GOT3 (cell line): ENCODE measurements around the gene ZNF566.
"Not testable (repeated sequence)": the region's sequence is repeated elsewhere in the genome, so short reads cannot be mapped to it uniquely, and the experiment has no call there.

Source experiments
- DNase-seq: peaks from one replicate; lab custom pipeline; 2025; ENCODE audit warnings: mixed read lengths; lab: John Stamatoyannopoulos, UW

ZNF566 gene

GRCh38 chr19:36489118-36489919 lies at the start of gene ZNF566:
ZNF566 (minus strand) TSS chr19:36489561; CDS start chr19:36476557, 13,004 bp downstream.
- peak; percentile 65 for DNase-seq

- DNase-seq, result no peak
These were observed 39.7 kb upstream of the ZNF566 start for GRCh38 chr19:36528921-36529518.

- peak; percentile 68 for DNase-seq
These were observed 39.0 kb upstream of the ZNF566 start, which contains the start of gene ZNF260 for GRCh38 chr19:36528194-36528920. ZNF260 (minus strand) TSS chr19:36528271; CDS start chr19:36515238, 13,033 bp downstream.

- DNase-seq, result no peak
These were observed 38.5 kb upstream of the ZNF566 start for GRCh38 chr19:36527873-36528193.

GRCh38 chr19:36527341-36527740 lies 38.0 kb upstream of the ZNF566 start:
- DNase-seq, result no peak

GRCh38 chr19:36526581-36526980 lies 37.2 kb upstream of the ZNF566 start:
- DNase-seq, result no peak

GRCh38 chr19:36524617-36525016 lies 35.3 kb upstream of the ZNF566 start:
- no peak for DNase-seq

- DNase-seq, result no peak
These were observed 24.8 kb upstream of the ZNF566 start for GRCh38 chr19:36514012-36514612.

GRCh38 chr19:36508325-36508724 lies 19.0 kb upstream of the ZNF566 start:
- no peak for DNase-seq

GRCh38 chr19:36501973-36502372 lies 12.6 kb upstream of the ZNF566 start:
- no peak for DNase-seq

GRCh38 chr19:36497001-36497400 lies 7.6 kb upstream of the ZNF566 start:
- no peak for DNase-seq

GRCh38 chr19:36492689-36493453 lies 3.5 kb upstream of the ZNF566 start:
- peak; percentile 28 for DNase-seq

- not testable (repeated sequence) for DNase-seq
These were observed 1.5 kb upstream of the ZNF566 start for GRCh38 chr19:36490846-36491245.

GRCh38 chr19:36489920-36490415 lies 607 bp upstream of the ZNF566 start:
- DNase-seq, result no peak

GRCh38 chr19:36488846-36489117 lies 579 bp downstream of the ZNF566 start:
- no peak for DNase-seq

- DNase-seq, result no peak
These were observed 1.1 kb downstream of the ZNF566 start for GRCh38 chr19:36488118-36488845.

GRCh38 chr19:36483653-36484052 lies 5.7 kb downstream of the ZNF566 start:
- no peak for DNase-seq

GRCh38 chr19:36482876-36483275 lies 6.5 kb downstream of the ZNF566 start:
- DNase-seq, result no peak

GRCh38 chr19:36460046-36460445 lies 29.3 kb downstream of the ZNF566 start:
- DNase-seq, result no peak

GRCh38 chr19:36456831-36457230 lies 32.5 kb downstream of the ZNF566 start:
- DNase-seq, result no peak

GRCh38 chr19:36449059-36449670 lies 40.2 kb downstream of the ZNF566 start:
- no peak for DNase-seq
